Measurements from ENCODE around the gene G3BP2.

The G3BP2 gene

DNA sequence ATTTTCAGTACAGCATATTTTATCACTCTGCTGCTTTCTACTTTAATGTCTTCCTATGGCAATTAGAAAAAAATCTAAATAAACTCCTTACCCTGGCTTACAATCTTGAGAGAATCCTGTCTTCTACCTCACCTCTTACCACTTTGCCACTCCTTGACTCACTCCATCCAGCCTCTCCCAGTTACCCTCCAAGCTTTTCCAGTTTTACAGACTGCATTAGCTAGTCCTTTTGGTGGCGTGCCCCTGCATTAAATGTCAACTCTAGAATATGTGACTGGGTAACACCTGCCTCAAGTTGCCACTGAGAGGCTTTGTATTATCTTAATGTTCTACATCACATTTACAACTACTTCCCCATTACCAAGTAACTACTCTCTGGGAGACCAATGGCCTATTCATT lies 35.4 kb downstream of the G3BP2 start:
- Mint-ChIP-seq H3K27me3 (no peaks in the 10 kb centered on the region), H3K27ac (no peak overlapping the region), H3K4me1 (ENCODE audit: low read depth) (peaks cover 9% of the 10 kb centered on the region), H3K4me3 (no peak overlapping the region), H3K36me3 (peaks cover 3% of the 10 kb centered on the region), H3K9me3 (ENCODE audit: low read depth) (no peaks in the 10 kb centered on the region)

DNA sequence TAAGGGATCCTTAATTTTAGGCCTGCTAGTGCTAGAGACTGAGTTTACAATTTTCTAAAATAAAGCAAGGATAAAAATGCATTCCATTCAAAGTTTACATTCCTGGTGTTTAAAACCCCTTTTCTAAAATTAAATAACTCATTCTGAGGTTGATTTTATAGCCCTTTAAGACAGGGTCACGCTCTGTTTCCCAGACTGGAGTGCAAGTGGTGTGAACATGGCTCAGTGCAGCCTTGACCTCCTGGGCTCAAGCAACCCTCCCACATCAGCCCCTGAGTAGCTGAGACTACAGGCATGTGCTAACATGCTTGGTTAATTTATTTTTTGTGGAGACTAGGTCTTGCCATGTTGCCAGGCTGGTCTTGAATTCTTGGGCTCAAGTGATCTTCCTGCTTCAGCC lies 36.0 kb downstream of the G3BP2 start:
- H3K27ac Mint-ChIP-seq = no peak overlapping the region
- no peaks in the 10 kb centered on the region for H3K27me3 Mint-ChIP-seq
- H3K9me3 Mint-ChIP-seq (ENCODE audit: low read depth) = no peaks in the 10 kb centered on the region
- H3K36me3 Mint-ChIP-seq = peaks cover 3% of the 10 kb centered on the region
- no peak overlapping the region for H3K4me3 Mint-ChIP-seq
- H3K4me1 Mint-ChIP-seq (ENCODE audit: low read depth) = peaks cover 7% of the 10 kb centered on the region

DNA sequence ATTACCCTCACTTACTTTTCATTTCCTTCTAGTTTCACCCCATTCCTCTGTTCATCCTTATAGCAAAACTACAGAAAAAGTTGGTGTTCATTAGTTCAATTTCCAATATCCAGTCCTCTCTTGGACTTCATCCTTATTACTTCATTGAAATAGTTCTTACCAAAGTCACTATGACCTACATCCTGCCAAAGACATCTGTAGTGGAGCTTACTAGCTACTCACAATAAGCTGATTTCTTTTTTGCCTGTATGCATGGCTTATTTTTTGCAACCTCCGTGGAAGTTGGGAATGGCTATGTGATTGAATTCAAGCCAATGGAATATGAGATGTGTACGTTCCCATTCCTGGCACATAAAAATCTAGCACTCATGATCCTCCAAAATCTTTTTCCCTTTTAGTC lies 38.3 kb downstream of the G3BP2 start:
- H3K4me3 Mint-ChIP-seq = no peak overlapping the region
- no peaks in the 10 kb centered on the region for H3K36me3 Mint-ChIP-seq

DNA sequence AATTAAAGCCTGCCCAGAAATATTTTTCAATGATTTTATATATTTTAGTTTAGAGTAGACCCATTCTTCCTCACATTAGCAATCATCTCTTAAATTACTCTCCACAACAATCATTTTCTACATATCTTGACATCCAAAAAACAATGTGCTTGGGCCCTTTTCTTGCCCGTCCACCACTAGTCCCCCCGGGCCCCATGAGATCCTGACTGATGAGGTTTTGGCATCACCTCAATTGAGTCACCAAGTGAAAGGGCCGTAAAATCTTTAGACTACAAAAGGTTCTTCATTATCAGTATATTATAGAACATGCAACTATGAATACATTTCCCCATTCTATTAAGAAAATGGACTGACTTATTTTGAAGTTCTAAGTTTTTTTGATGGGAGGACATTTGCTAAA lies 38.9 kb downstream of the G3BP2 start:
- H3K4me3 Mint-ChIP-seq = no peak overlapping the region
- H3K9me3 Mint-ChIP-seq (ENCODE audit: low read depth) = no peaks in the 10 kb centered on the region
- H3K27me3 Mint-ChIP-seq = no peaks in the 10 kb centered on the region
- H3K4me1 Mint-ChIP-seq (ENCODE audit: low read depth) = peaks cover 12% of the 10 kb centered on the region
- H3K36me3 Mint-ChIP-seq = no peaks in the 10 kb centered on the region
- no peak overlapping the region for H3K27ac Mint-ChIP-seq

More for the DNA sequence above, 38.3 kb downstream of the G3BP2 start:
- H3K27ac Mint-ChIP-seq = no peak overlapping the region
- H3K9me3 Mint-ChIP-seq (ENCODE audit: low read depth) = no peaks in the 10 kb centered on the region
- H3K27me3 Mint-ChIP-seq = no peaks in the 10 kb centered on the region
- H3K4me1 Mint-ChIP-seq (ENCODE audit: low read depth) = peaks cover 14% of the 10 kb centered on the region

DNA sequence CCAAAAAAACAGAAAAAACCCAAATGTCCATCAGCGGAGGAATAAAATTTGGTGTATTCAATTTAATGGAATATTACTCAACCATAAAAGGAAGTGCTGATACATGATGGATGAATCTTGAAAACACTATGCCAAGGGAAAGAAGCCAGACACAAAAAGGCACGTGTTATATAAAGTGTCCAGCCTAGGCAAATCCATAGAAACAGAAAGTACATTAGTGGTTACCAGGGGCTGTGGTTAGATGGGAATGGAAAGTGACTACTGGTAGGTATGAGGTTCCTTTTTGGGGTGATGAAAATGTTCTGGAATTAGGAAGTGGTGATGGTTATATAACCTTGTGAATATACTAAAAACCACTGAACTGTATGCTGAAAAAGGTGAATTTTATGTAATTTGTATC lies 39.4 kb downstream of the G3BP2 start:
- Mint-ChIP-seq H3K4me3 (no peak overlapping the region), H3K27me3 (no peaks in the 10 kb centered on the region), H3K27ac (no peak overlapping the region), H3K9me3 (ENCODE audit: low read depth) (no peaks in the 10 kb centered on the region), H3K36me3 (no peaks in the 10 kb centered on the region), H3K4me1 (ENCODE audit: low read depth) (peaks cover 12% of the 10 kb centered on the region)

DNA sequence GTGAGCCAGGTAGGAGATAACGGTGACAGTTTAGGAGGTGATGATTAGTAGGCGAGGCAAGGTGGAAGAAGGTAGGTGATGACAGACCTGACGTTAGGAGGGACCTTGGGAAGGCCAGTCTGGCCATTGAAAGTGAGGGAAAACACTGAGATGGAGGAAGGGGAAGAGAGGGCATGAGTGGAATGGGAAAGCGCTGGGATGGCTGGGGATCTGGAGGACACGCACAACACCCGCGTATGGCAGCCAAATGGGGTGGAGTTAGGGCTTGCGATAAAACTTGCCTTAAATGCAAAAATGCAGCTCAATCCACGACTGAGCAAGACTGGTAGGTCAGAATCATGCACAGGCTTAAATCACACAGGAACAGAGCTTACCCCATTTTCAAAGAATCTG lies 42.3 kb downstream of the G3BP2 start:
- peak overlapping the region; percentile 11 for H3K27ac Mint-ChIP-seq
- no peaks in the 10 kb centered on the region for H3K9me3 Mint-ChIP-seq (ENCODE audit: low read depth)
- H3K27me3 Mint-ChIP-seq = no peaks in the 10 kb centered on the region
- H3K4me1 Mint-ChIP-seq (ENCODE audit: low read depth) = peaks cover 12% of the 10 kb centered on the region
- H3K36me3 Mint-ChIP-seq = no peaks in the 10 kb centered on the region
- peak overlapping the region; percentile 90 for H3K4me3 Mint-ChIP-seq

DNA sequence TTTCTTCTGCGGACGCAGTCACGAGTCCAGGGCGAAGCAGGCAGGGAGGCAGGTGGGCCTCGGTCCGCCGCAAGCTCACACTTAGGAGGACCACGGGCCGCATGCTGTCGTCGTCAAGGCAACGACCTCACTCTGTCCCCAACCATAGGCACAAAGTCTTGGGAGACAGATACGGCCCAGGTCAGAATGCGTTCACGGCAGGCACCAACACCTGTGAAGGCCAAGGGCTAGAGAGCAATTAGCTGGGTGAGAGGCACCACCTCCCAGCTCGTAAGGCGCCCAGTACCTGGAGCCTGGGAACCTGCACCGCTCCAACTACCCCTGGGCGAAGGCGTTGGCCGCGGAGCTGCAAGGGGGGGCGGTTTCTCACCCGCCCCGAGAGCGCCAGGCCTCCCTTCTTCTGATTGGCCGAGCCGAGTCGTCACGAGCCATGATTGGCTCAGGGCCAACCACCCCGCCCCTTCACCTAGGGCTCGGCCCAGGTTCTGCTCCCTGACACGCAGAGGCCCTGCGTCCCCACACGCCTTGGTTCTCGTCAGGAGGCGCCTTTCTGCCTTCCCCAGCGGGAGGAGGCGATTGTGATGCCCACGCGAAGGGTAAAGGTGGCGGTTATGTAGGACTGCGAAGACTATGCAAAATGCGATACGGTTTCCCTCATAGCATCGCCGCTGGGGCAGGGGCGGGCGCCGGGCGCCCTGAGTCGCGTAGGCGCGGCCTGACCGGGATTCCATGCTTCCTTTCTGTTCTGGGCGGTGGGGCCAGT lies 42.9 kb downstream of the G3BP2 start, which contains the start of gene CDKL2:
CDKL2 (minus strand) TSS at position 355 of the 763 bp plus-strand sequence. CDS start 4,540 bp downstream, outside the sequence.
- Mint-ChIP-seq H3K36me3 (no peaks in the 10 kb centered on the region), H3K9me3 (ENCODE audit: low read depth) (no peaks in the 10 kb centered on the region), H3K27me3 (no peaks in the 10 kb centered on the region), H3K4me3 (peak within 1 kb of the TSS; percentile 90), H3K4me1 (ENCODE audit: low read depth) (peaks cover 12% of the 10 kb centered on the region), H3K27ac (peak within 1 kb of the TSS; percentile 11)

DNA sequence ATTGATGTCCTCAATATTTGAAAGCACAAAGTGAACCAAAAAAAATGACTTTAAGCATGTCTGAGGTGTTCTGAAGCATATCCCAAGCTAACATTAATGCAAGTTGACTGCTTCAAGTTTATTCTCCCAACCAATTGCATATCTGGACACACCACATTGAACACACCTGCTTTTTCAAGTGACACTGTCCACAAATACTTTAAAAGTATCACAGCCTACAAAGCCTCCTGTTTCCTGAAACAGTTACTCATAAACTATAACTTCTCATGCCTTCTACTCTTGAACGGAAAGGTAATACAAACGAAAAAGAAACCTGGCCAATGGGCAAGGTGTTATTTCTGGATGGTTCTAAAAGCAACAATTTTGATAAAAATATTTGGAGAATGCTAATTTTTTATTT lies 44.0 kb downstream of the G3BP2 start:
- Mint-ChIP-seq H3K27me3 (no peaks in the 10 kb centered on the region), H3K4me3 (peak overlapping the region; percentile 44), H3K4me1 (ENCODE audit: low read depth) (peaks cover 12% of the 10 kb centered on the region), H3K27ac (no peak overlapping the region), H3K36me3 (no peaks in the 10 kb centered on the region), H3K9me3 (ENCODE audit: low read depth) (no peaks in the 10 kb centered on the region)

DNA sequence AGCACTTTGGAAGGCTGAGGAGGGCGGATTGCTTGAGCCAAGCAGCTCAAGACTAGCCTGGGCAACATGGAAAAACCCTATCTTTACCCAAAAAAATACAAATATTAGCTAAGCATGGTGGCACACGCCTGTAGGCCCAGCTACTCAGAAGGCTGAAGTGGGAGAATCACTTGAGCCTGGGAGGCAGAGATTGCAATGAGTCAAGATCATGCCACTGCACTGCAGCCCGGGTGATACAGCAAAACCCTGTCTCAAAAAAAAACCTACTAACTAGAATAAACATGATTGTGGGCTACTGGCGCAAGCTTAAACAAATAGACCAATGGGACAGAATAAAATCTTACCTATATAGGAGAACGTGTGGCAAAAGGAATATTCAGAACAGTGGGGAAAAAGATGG lies 50.2 kb downstream of the G3BP2 start:
- no peaks in the 10 kb centered on the region for H3K27me3 Mint-ChIP-seq
- H3K9me3 Mint-ChIP-seq (ENCODE audit: low read depth) = no peaks in the 10 kb centered on the region
- H3K27ac Mint-ChIP-seq = no peak overlapping the region
- H3K36me3 Mint-ChIP-seq = no peaks in the 10 kb centered on the region
- H3K4me3 Mint-ChIP-seq = no peak overlapping the region
- H3K4me1 Mint-ChIP-seq (ENCODE audit: low read depth) = no peaks in the 10 kb centered on the region

DNA sequence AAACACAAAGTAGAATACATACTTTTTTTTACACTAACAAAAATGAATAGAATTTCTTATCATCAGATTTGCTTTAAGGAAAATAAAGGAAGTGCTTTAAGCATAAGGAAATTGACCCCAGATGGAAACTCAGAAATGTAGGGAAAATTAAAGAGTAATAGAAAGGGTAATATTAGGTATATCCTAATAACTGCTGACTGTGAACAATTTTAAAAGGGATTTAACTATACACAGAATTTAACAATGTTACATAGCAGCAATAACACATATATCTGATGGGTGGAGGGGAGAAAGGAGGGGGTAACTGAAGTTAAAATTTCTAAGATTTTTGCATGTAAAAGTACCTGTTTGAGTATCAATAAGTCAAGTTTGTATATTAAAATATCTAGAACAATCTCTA lies 51.5 kb downstream of the G3BP2 start:
- H3K27ac Mint-ChIP-seq = no peak overlapping the region
- H3K36me3 Mint-ChIP-seq = no peaks in the 10 kb centered on the region
- no peaks in the 10 kb centered on the region for H3K9me3 Mint-ChIP-seq (ENCODE audit: low read depth)
- H3K4me3 Mint-ChIP-seq = no peak overlapping the region
- no peaks in the 10 kb centered on the region for H3K27me3 Mint-ChIP-seq
- H3K4me1 Mint-ChIP-seq (ENCODE audit: low read depth) = no peaks in the 10 kb centered on the region

DNA sequence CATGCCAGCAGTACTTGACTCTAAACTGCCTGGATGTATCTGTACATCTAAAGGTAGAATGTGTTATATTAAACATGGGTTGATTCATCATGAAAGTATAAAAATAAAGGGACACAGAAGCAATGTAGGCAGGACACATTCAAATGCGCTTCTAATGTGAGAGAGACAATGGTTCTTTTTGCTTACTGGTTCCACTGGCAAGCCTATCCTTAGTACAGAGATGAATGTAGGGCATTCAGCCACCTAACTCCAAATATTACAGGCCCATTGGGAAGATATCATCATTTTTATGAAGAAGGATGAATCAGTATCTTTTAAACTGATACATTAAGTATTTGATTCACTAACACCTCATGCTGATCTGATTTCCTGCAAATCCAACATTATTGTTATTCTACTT lies 60.9 kb downstream of the G3BP2 start:
- Mint-ChIP-seq H3K9me3 (ENCODE audit: low read depth) (no peaks in the 10 kb centered on the region), H3K36me3 (no peaks in the 10 kb centered on the region), H3K27me3 (no peaks in the 10 kb centered on the region), H3K4me1 (ENCODE audit: low read depth) (no peaks in the 10 kb centered on the region), H3K4me3 (no peak overlapping the region), H3K27ac (no peak overlapping the region)

DNA sequence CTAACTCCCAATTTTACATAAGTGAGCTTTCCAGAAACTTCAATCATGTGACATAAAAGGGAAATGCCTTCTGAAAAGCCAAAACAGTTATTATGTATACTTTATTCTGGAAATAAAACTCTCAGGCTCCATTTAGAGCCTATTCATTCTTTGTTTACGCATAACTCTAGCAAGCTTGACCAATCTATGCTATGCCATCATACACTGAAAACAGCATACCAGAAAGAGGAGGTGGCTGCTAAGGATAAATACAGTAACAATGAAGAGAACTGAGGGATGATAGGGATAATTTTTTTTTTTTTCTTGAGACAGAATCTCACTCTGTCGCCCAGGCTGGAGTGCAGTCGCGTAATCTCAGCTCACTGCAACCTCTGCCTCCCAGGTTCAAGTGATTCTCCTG lies 67.3 kb downstream of the G3BP2 start:
- no peaks in the 10 kb centered on the region for H3K36me3 Mint-ChIP-seq
- H3K27me3 Mint-ChIP-seq = no peaks in the 10 kb centered on the region
- no peaks in the 10 kb centered on the region for H3K4me1 Mint-ChIP-seq (ENCODE audit: low read depth)
- H3K4me3 Mint-ChIP-seq = no peak overlapping the region
- H3K9me3 Mint-ChIP-seq (ENCODE audit: low read depth) = no peaks in the 10 kb centered on the region
- H3K27ac Mint-ChIP-seq = no peak overlapping the region

DNA sequence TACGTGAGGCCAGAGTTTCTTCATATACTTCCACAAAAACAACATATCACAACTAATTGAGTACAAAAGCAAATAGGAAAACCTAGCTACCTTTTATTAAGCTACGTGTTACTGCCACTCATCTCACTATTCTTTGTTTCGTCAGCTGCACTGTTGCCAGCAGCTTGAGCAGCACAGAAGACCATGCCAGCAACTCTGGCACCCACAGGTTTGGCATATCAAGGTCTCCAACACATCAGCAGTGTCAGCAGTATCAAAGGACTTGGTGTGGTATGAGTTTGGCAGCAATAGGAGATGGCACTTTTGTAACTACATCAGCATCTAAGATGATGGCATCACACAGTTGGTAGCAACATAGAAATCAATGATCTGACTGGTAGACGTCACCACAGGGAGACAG lies 73.6 kb downstream of the G3BP2 start:
- Mint-ChIP-seq H3K4me1 (ENCODE audit: low read depth) (no peaks in the 10 kb centered on the region), H3K36me3 (peaks cover 9% of the 10 kb centered on the region), H3K27me3 (no peaks in the 10 kb centered on the region), H3K9me3 (ENCODE audit: low read depth) (no peaks in the 10 kb centered on the region), H3K27ac (no peak overlapping the region), H3K4me3 (no peak overlapping the region)

DNA sequence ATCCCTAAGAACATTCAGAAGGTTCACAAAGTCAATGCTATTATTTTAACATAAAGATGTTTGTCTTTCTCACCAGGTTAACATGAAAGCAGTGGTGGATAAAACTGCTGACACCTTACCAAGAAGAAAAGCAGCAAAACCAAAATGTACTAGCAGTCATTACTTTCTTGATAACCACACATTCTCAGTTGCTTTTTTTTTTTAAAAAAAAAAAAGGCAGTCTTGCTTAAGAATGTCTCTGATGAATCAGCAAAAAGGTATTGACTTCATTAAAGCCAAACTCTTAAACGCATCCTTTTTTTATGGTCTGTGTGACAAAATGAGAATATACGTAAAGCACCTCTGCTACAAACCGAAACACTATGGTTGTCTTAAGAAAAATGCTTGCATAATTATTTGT lies 74.8 kb downstream of the G3BP2 start:
- H3K27me3 Mint-ChIP-seq = no peaks in the 10 kb centered on the region
- no peak overlapping the region for H3K27ac Mint-ChIP-seq
- H3K36me3 Mint-ChIP-seq = peaks cover 9% of the 10 kb centered on the region
- no peaks in the 10 kb centered on the region for H3K4me1 Mint-ChIP-seq (ENCODE audit: low read depth)
- no peaks in the 10 kb centered on the region for H3K9me3 Mint-ChIP-seq (ENCODE audit: low read depth)
- H3K4me3 Mint-ChIP-seq = no peak overlapping the region

DNA sequence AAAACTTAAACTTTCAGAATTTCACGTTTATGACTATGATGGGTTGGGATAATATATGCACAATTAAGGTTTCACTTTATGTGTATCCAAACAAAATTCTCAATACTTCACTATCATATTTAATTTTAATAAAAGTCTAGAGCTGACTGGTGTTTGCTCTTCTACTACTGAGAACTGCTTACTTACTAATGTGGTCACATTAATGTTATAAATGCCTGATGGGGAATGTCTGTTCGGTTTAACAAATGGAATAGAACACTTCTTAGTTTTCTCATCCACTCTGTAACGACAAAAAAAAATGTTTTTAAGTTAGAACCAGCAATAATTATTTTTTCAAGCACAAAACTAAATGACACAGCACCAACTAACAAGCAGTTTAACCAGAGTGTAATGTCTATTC lies 77.2 kb downstream of the G3BP2 start:
- H3K36me3 Mint-ChIP-seq = peaks cover 9% of the 10 kb centered on the region
- H3K4me3 Mint-ChIP-seq = no peak overlapping the region
- H3K9me3 Mint-ChIP-seq (ENCODE audit: low read depth) = no peaks in the 10 kb centered on the region
- no peak overlapping the region for H3K27ac Mint-ChIP-seq
- no peaks in the 10 kb centered on the region for H3K4me1 Mint-ChIP-seq (ENCODE audit: low read depth)
- H3K27me3 Mint-ChIP-seq = no peaks in the 10 kb centered on the region

DNA sequence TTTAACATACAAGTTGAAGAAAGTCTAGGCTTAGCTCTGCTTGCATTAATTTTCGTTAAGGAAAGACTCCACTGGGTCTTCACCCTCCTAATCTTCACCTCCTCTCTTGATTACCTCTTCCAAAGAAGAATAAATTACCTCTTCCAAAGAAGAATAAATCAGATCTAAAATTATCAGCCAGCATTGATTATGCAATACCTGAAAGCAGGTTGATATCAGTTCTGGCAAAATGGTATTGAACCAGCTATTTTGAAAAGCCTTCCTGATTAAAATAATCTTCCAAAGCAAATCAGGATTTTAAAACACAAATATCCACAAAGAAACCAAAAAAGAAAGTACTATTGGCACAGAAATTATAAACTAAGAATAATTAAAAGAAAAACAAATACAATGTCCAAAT lies 79.8 kb downstream of the G3BP2 start:
- H3K4me3 Mint-ChIP-seq = no peak overlapping the region
- no peaks in the 10 kb centered on the region for H3K36me3 Mint-ChIP-seq
- no peak overlapping the region for H3K27ac Mint-ChIP-seq
- H3K27me3 Mint-ChIP-seq = no peaks in the 10 kb centered on the region
- no peaks in the 10 kb centered on the region for H3K9me3 Mint-ChIP-seq (ENCODE audit: low read depth)
- H3K4me1 Mint-ChIP-seq (ENCODE audit: low read depth) = no peaks in the 10 kb centered on the region
